ENCODE results near the gene RSPH4A. TPM values are rescaled to one million over a fixed set of nuclear protein-coding genes. Genes with fewer than 3 reads are reported as not detected.

RSPH4A gene
- not detected in 2 replicates for total RNA-seq (2012; rRNA removed)

GRCh38 chr6:116615937-116616736 is at the start of gene RSPH4A:
Gene RSPH4A (plus strand): TSS chr6:116616479. CDS start chr6:116616624, 145 bp downstream.
- Histone ChIP-seq H3K36me3 (ENCODE audit: insufficient read depth, low read length) (no peaks in the 10 kb centered on the region), H3K9me3 (replicated peaks; ENCODE audit: low read length) (no peaks in the 10 kb centered on the region), H3K9ac (ENCODE audit: low read depth, low read length) (peak within 1 kb of the TSS; percentile 79), H3K4me1 (ENCODE audit: control insufficient read depth, insufficient read depth, low read length) (peaks cover 6% of the 10 kb centered on the region), H3K27me3 (ENCODE audit: control insufficient read depth, insufficient read depth, low read length) (no peaks in the 10 kb centered on the region), H3K4me2 (ENCODE audit: low read length) (peak within 1 kb of the TSS; percentile 88), H3K4me3 (ENCODE audit: low read length) (peak within 1 kb of the TSS; percentile 91)

DNA sequence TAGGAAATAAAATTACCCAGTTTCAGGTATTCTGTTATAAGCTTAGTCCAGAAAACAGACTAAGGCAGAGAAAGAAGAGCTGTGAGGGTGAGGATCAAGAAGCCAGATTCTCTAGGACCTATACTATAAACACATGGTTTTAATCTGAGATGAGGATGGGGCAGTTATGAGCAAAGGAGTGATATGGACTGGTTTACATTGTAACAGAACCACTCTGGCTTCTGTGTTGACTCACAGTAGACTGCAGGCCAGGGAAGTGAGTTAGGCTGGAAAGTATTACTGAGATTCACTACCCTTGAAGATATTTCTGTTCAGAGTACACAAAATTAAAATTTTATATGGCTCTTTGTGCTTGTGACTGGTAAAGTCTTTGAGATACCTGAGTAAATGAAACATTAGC is 48.2 kb upstream of the RSPH4A start:
- Histone ChIP-seq H3K9me3 (replicated peaks; ENCODE audit: low read length) (no peaks in the 10 kb centered on the region), H3K36me3 (ENCODE audit: insufficient read depth, low read length) (no peaks in the 10 kb centered on the region), H3K4me1 (ENCODE audit: control insufficient read depth, insufficient read depth, low read length) (peaks cover 34% of the 10 kb centered on the region), H3K4me3 (ENCODE audit: low read length) (no peak overlapping the region), H3K4me2 (ENCODE audit: low read length) (no peak overlapping the region), H3K9ac (ENCODE audit: low read depth, low read length) (no peak overlapping the region), H3K27me3 (ENCODE audit: control insufficient read depth, insufficient read depth, low read length) (no peaks in the 10 kb centered on the region)

- no peaks in the 10 kb centered on the region for H3K27me3 ChIP-seq (ENCODE audit: control insufficient read depth, insufficient read depth, low read length)
- H3K9me3 ChIP-seq (replicated peaks; ENCODE audit: low read length) = no peaks in the 10 kb centered on the region
- H3K4me3 ChIP-seq (ENCODE audit: low read length) = no peak overlapping the region
- no peak overlapping the region for H3K4me2 ChIP-seq (ENCODE audit: low read length)
- H3K4me1 ChIP-seq (ENCODE audit: control insufficient read depth, insufficient read depth, low read length) = peaks cover 37% of the 10 kb centered on the region
- peaks cover 2% of the 10 kb centered on the region for H3K36me3 ChIP-seq (ENCODE audit: insufficient read depth, low read length)
- no peak overlapping the region for H3K9ac ChIP-seq (ENCODE audit: low read depth, low read length)
Measured at GRCh38 chr6:116568821-116569755, 47.2 kb upstream of the RSPH4A start.

DNA sequence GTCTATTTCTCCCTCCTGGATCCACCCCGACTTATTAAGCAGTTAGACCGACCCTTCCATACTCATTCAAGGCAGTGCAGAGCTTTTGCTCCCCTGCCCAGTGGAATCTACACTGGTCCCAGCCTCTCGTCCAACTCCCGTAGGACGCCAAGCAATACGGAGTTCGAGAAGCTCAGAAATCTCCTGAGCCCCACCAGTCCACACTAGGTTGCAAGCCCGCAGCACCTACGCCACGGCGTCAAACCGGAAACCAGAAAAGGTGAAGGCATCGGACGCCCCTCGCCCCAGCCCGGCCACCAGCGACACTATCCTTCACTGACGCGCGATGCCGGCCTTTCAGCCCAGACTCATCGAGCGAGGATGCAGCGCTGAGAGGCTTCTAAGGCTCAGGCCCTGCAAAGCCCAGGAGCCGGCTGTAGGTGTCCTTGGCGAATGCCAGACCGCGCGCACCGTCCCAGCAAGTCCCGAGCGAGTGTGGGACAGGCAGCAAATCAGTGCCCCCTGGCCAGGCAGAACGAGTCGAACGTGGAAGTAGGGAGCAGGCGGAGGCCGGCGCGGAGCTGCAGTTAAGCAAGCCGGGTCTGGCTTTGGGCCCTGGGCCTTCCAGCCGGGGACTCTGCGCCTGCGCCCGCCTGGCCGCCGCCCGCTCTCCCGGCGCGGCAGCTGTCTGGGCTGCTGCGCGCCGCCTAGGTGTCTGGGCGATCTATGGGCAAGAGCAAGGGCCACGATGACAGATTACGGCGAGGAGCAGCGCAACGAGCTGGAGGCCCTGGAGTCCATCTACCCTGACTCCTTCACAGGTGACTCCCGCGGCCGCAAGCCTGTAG is 45.2 kb upstream of the RSPH4A start, which contains the start of gene RWDD1:
RWDD1 (plus strand) TSS at position 649 of the 827 bp plus-strand sequence; CDS start at position 728, 79 bp downstream.
- H3K36me3 ChIP-seq (ENCODE audit: insufficient read depth, low read length) = peaks cover 15% of the 10 kb centered on the region
- peak within 1 kb of the TSS; percentile 89 for H3K4me3 ChIP-seq (ENCODE audit: low read length)
- H3K4me2 ChIP-seq (ENCODE audit: low read length) = peak within 1 kb of the TSS; percentile 85
- H3K9me3 ChIP-seq (replicated peaks; ENCODE audit: low read length) = no peaks in the 10 kb centered on the region
- peaks cover 20% of the 10 kb centered on the region for H3K4me1 ChIP-seq (ENCODE audit: control insufficient read depth, insufficient read depth, low read length)
- no peaks in the 10 kb centered on the region for H3K27me3 ChIP-seq (ENCODE audit: control insufficient read depth, insufficient read depth, low read length)
- peak within 1 kb of the TSS; percentile 92 for H3K9ac ChIP-seq (ENCODE audit: low read depth, low read length)

GRCh38 chr6:116571683-116572000 is 44.6 kb upstream of the RSPH4A start:
- Histone ChIP-seq H3K4me1 (ENCODE audit: control insufficient read depth, insufficient read depth, low read length) (peaks cover 20% of the 10 kb centered on the region), H3K36me3 (ENCODE audit: insufficient read depth, low read length) (peaks cover 19% of the 10 kb centered on the region), H3K4me2 (ENCODE audit: low read length) (peak overlapping the region; percentile 85), H3K9ac (ENCODE audit: low read depth, low read length) (peak overlapping the region; percentile 92), H3K9me3 (replicated peaks; ENCODE audit: low read length) (no peaks in the 10 kb centered on the region), H3K27me3 (ENCODE audit: control insufficient read depth, insufficient read depth, low read length) (no peaks in the 10 kb centered on the region), H3K4me3 (ENCODE audit: low read length) (peak overlapping the region; percentile 89)

DNA sequence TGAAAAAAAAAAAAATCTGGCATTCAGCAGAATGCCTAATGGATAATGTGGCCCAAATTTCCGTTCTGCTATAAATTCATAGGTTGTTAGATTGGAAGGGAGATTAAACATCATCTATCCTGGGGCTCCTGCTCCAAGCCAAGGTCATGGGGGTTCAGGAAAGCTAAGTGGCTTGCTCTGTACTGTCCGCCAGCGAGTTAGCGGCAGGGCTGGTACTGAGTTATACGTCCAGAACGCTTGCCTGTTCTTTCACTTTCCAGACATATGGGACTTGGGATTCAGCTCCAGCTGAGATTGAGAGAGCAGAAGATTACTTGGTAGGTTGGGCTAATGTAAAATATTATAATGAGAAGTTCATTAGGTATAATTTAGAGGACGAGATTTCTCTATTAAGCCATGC is 44.1 kb upstream of the RSPH4A start:
- peak overlapping the region; percentile 92 for H3K9ac ChIP-seq (ENCODE audit: low read depth, low read length)
- no peaks in the 10 kb centered on the region for H3K9me3 ChIP-seq (replicated peaks; ENCODE audit: low read length)

DNA sequence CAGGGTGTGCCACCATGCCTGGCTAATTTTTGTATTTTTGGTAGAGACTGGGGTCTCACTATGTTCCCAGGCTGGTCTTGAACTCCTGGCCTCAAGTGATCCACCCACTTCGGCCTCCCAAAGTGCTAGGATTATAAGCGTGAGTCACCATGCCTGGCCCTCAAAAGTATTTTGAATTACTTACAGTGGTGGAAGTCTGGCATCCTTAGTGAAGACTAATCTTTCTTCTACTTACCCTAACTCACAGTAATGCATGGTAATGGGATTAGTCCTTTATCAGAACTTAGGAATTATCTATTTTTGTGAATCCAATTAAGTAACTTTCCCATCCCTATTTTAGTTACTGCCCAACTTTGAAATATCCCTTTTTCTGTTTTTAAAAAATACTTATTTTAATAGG is 41.1 kb upstream of the RSPH4A start:
- Histone ChIP-seq H3K9ac (ENCODE audit: low read depth, low read length) (no peak overlapping the region), H3K4me1 (ENCODE audit: control insufficient read depth, insufficient read depth, low read length) (peaks cover 17% of the 10 kb centered on the region)

More for the DNA sequence above, 44.1 kb upstream of the RSPH4A start:
- Histone ChIP-seq H3K27me3 (ENCODE audit: control insufficient read depth, insufficient read depth, low read length) (no peaks in the 10 kb centered on the region), H3K4me2 (ENCODE audit: low read length) (peak overlapping the region; percentile 85), H3K36me3 (ENCODE audit: insufficient read depth, low read length) (peaks cover 25% of the 10 kb centered on the region), H3K4me3 (ENCODE audit: low read length) (peak overlapping the region; percentile 89), H3K4me1 (ENCODE audit: control insufficient read depth, insufficient read depth, low read length) (peaks cover 20% of the 10 kb centered on the region)

DNA sequence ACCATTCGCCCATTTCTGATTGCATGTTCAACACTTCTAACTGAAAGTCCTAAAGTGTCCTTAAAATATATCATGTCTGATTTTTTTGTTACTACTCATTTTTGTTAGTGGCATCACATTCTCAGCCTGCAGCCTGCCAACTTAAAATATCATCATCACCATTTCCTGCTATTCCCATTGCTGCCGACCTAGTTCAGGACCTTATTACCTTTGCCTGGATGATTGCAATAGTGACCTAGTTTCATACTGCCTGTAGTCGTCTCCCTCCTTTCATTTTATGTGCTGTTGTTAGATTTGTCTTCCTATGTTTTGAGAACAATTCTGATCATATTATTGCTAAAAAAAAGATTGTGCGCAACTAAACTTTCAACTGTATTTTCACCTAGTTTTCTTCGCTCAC is 38.8 kb upstream of the RSPH4A start:
- Histone ChIP-seq H3K4me2 (ENCODE audit: low read length) (no peak overlapping the region), H3K36me3 (ENCODE audit: insufficient read depth, low read length) (peaks cover 37% of the 10 kb centered on the region), H3K9me3 (replicated peaks; ENCODE audit: low read length) (no peaks in the 10 kb centered on the region), H3K9ac (ENCODE audit: low read depth, low read length) (no peak overlapping the region), H3K4me1 (ENCODE audit: control insufficient read depth, insufficient read depth, low read length) (peaks cover 15% of the 10 kb centered on the region), H3K4me3 (ENCODE audit: low read length) (no peak overlapping the region), H3K27me3 (ENCODE audit: control insufficient read depth, insufficient read depth, low read length) (no peaks in the 10 kb centered on the region)

More for the DNA sequence above, 41.1 kb upstream of the RSPH4A start:
- H3K4me2 ChIP-seq (ENCODE audit: low read length) = no peak overlapping the region
- no peak overlapping the region for H3K4me3 ChIP-seq (ENCODE audit: low read length)
- H3K36me3 ChIP-seq (ENCODE audit: insufficient read depth, low read length) = peaks cover 31% of the 10 kb centered on the region
- no peaks in the 10 kb centered on the region for H3K9me3 ChIP-seq (replicated peaks; ENCODE audit: low read length)
- no peaks in the 10 kb centered on the region for H3K27me3 ChIP-seq (ENCODE audit: control insufficient read depth, insufficient read depth, low read length)

GRCh38 chr6:116578335-116578734 is 37.9 kb upstream of the RSPH4A start:
- Histone ChIP-seq H3K36me3 (ENCODE audit: insufficient read depth, low read length) (peaks cover 41% of the 10 kb centered on the region), H3K4me3 (ENCODE audit: low read length) (no peak overlapping the region), H3K27me3 (ENCODE audit: control insufficient read depth, insufficient read depth, low read length) (no peaks in the 10 kb centered on the region), H3K4me1 (ENCODE audit: control insufficient read depth, insufficient read depth, low read length) (peaks cover 7% of the 10 kb centered on the region), H3K9me3 (replicated peaks; ENCODE audit: low read length) (no peaks in the 10 kb centered on the region), H3K4me2 (ENCODE audit: low read length) (no peak overlapping the region), H3K9ac (ENCODE audit: low read depth, low read length) (no peak overlapping the region)

DNA sequence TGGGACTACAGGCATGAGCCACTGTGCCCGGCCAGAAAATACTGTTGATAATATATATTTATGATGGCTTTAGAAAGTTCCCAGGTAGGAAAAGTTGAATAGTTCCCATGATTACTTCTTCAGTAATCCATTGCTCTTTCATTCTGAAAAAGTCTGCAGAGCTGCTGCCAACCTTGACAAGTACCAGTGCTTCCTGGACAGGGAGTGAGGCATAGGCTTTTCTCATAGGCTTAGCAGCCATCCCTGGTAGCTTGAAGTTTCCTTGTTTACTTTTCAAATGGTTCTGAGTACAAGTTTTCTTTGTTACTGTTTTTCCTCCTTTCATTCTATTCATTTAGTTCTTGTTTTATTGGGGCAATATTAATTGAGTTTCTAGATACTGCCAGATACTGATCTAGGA is 37.1 kb upstream of the RSPH4A start:
- H3K4me1 ChIP-seq (ENCODE audit: control insufficient read depth, insufficient read depth, low read length) = peaks cover 3% of the 10 kb centered on the region
- no peaks in the 10 kb centered on the region for H3K27me3 ChIP-seq (ENCODE audit: control insufficient read depth, insufficient read depth, low read length)
- H3K36me3 ChIP-seq (ENCODE audit: insufficient read depth, low read length) = peaks cover 39% of the 10 kb centered on the region
- H3K4me3 ChIP-seq (ENCODE audit: low read length) = no peak overlapping the region
- H3K9ac ChIP-seq (ENCODE audit: low read depth, low read length) = no peak overlapping the region
- H3K4me2 ChIP-seq (ENCODE audit: low read length) = no peak overlapping the region
- no peaks in the 10 kb centered on the region for H3K9me3 ChIP-seq (replicated peaks; ENCODE audit: low read length)

DNA sequence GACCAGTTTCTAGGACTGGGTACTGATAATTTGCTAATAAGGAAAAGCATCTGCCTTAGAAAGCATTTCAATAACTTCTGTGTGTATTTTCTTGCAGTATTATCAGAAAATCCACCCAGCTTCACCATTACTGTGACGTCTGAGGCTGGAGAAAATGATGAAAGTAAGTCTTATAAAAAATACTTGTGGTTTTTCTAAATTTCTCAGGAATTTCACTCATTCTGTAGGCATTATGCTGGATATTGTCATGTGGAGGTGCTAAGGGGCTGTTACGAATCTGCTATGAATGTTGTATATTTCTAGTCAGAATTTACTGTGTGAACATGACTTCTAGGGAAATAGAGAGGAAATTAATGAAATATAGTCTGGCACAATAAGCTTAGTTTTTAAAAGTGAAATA is 36.1 kb upstream of the RSPH4A start:
- H3K4me3 ChIP-seq (ENCODE audit: low read length) = no peak overlapping the region
- peaks cover 3% of the 10 kb centered on the region for H3K4me1 ChIP-seq (ENCODE audit: control insufficient read depth, insufficient read depth, low read length)
- no peaks in the 10 kb centered on the region for H3K9me3 ChIP-seq (replicated peaks; ENCODE audit: low read length)
- no peak overlapping the region for H3K4me2 ChIP-seq (ENCODE audit: low read length)
- H3K27me3 ChIP-seq (ENCODE audit: control insufficient read depth, insufficient read depth, low read length) = no peaks in the 10 kb centered on the region
- H3K36me3 ChIP-seq (ENCODE audit: insufficient read depth, low read length) = peaks cover 43% of the 10 kb centered on the region
- H3K9ac ChIP-seq (ENCODE audit: low read depth, low read length) = no peak overlapping the region
